K562 (cell line): ENCODE results near the gene ID1. TPM values are rescaled to one million over a fixed set of nuclear protein-coding genes. Genes with fewer than 3 reads are reported as not detected.

Experiments used
- EWSR1 ChIP-seq: fragments of 450-650 bp; IDR thresholded peaks from 2 replicates; pipeline ENCODE4 v1.6.1; 2018; ENCODE audit warnings: borderline replicate concordance, mild to moderate bottlenecking, low read depth, moderate library complexity; ENCODE audit not compliant: partially characterized antibody
- HMGN3 ChIP-seq: IDR thresholded peaks from 2 replicates; pipeline ENCODE4 v1.6.1; 2011; ENCODE audit warnings: borderline replicate concordance, low read depth, mild to moderate bottlenecking, mixed read lengths, low read length; ENCODE audit not compliant: insufficient read length; ENCODE audit errors: extremely low read depth
- IFI16 ChIP-seq: fragments of 250-450 bp; sonication (Bioruptor Pico); IDR thresholded peaks from 2 replicates; pipeline ENCODE4 v2.1.2; 2022; ENCODE audit warnings: mild to moderate bottlenecking, inconsistent platforms
- KAT2B ChIP-seq: IDR thresholded peaks from one replicate; pipeline ENCODE4 v1.6.1; 2012; ENCODE audit warnings: low read depth, mild to moderate bottlenecking, control low read depth, inconsistent platforms, low read length, moderate library complexity
- MYNN ChIP-seq, 2 experiments: sonication (generic); formaldehyde crosslinking in 1 of 2; IDR thresholded peaks; 2 replicates each; pipeline versions ENCODE4 v1.5.0 to v1.6.1; 2016 to 2020; ENCODE audit warnings: antibody characterized with exemption in 1 of 2, missing genetic modification reagents in 1 of 2
- NR2C2 ChIP-seq, 2 experiments: fragments of 200-800 bp in 1 of 2; sonication (Bioruptor generic) in 1 of 2; sonication (generic) in 1 of 2; formaldehyde crosslinking in 1 of 2; IDR thresholded peaks; 2 replicates each; pipeline versions ENCODE4 v1.6.1 to v1.8.0; 2016 to 2022; ENCODE audit warnings: mild to moderate bottlenecking in 1 of 2, missing compliant biosample characterization in 1 of 2, missing genetic modification characterization in 1 of 2, missing genetic modification reagents in 1 of 2
- PML ChIP-seq: IDR thresholded peaks from 2 replicates; pipeline ENCODE4 v1.6.1; 2012; ENCODE audit warnings: low read length, inconsistent platforms
- POU5F1 ChIP-seq: fragments of 150-350 bp; IDR thresholded peaks from 2 replicates; pipeline ENCODE4 v1.6.1; 2014; ENCODE audit warnings: borderline replicate concordance, low read length, low read depth, mild to moderate bottlenecking; ENCODE audit not compliant: partially characterized antibody
- REST ChIP-seq, 2 experiments: fragments of 450-650 bp; formaldehyde crosslinking in 1 of 2; IDR thresholded peaks; 2 replicates each; pipeline versions ENCODE4 v1.4.0 to v1.6.1; 2014 to 2020; ENCODE audit warnings: mild to moderate bottlenecking in 2 of 2, borderline replicate concordance in 1 of 2, low read depth in 1 of 2
- SRSF9 ChIP-seq: fragments of 200-400 bp; formaldehyde crosslinking; IDR thresholded peaks from 2 replicates; pipeline ENCODE4 v1.6.1; 2017; ENCODE audit warnings: low read depth, low read length, borderline replicate concordance
- STAT5B ChIP-seq: fragments of 250-450 bp; sonication (Bioruptor Pico); IDR thresholded peaks from 2 replicates; pipeline ENCODE4 v1.8.0; 2021; ENCODE audit warnings: mild to moderate bottlenecking, inconsistent platforms
- ZNF592 ChIP-seq: fragments of 450-650 bp; IDR thresholded peaks from 2 replicates; pipeline ENCODE4 v1.6.1; 2017; ENCODE audit warnings: antibody characterized with exemption, mild to moderate bottlenecking
- ZNF644 ChIP-seq: fragments of 200-800 bp; sonication (Bioruptor generic); IDR thresholded peaks from 2 replicates; pipeline ENCODE4 v1.6.1; 2016; ENCODE audit warnings: low read depth, missing genetic modification characterization, missing compliant biosample characterization
- polyA plus RNA-seq, 8 experiments: library from polyadenylated mRNA; depleted of rRNA in 4 of 8; stranded (reverse) in 5 of 8; unstranded in 3 of 8; fragments of >200 nt; fragmentation: Nextera tagmentation in 2 of 8; fragmentation: Illumina TruSeq in 1 of 8; extraction: Ambion mirVana in 2 of 8; extraction: Trizol in 1 of 8; gene quantifications; 2 replicates each; pipeline versions ENCODE4 v1.2.1 to v1.2.3, GENCODE V29; 2011 to 2014; ENCODE audit warnings: inconsistent platforms in 1 of 8, missing spikeins in 1 of 8
- total RNA-seq, 7 experiments: library from RNA; depleted of rRNA in 6 of 7; stranded (reverse); fragments of >200 nt in 6 of 7; fragmentation: Illumina TruSeq in 2 of 7; extraction: Trizol in 2 of 7; gene quantifications; 2 replicates each; pipeline versions ENCODE4 v1.2.1 to v1.2.3, GENCODE V29; 2011 to 2021; ENCODE audit warnings: low replicate concordance in 1 of 7

Gene ID1
- total and polyA plus RNA-seq, 9 of the 15 experiments (the other 6 are each of a cell fraction or from before 2014, with no cell fraction given), result 1.4 to 358 (median 65.0) TPM

- peak; percentile 76 for TF ChIP-seq REST (IDR thresholded peaks at IDR 0.05; ENCODE audit: borderline replicate concordance)
- TF ChIP-seq REST (CRISPR knock-in tag; IDR thresholded peaks at IDR 0.05; ENCODE audit: low read depth), result no peak
- peak; percentile 78 for TF ChIP-seq ZNF592
- TF ChIP-seq EWSR1, result no peak
- TF ChIP-seq STAT5B (CRISPR knock-in tag), result no peak
- TF ChIP-seq KAT2B, result no peak
- 0 out of 2 replicates have a peak, but pooled peaks have one; percentile 6 for TF ChIP-seq PML
- 0 out of 2 replicates have a peak, but pooled peaks have one; percentile 26 for TF ChIP-seq NR2C2 (CRISPR knock-in tag; IDR thresholded peaks at IDR 0.05)
- no peak for TF ChIP-seq NR2C2 (tag; IDR thresholded peaks at IDR 0.05)
- TF ChIP-seq MYNN (IDR thresholded peaks at IDR 0.05), result peak; percentile 49; the same call in 1 of the 2 replicates
- TF ChIP-seq MYNN (CRISPR knock-in tag; IDR thresholded peaks at IDR 0.05), result no peak
- no peak for TF ChIP-seq HMGN3
- TF ChIP-seq POU5F1, result no peak
- TF ChIP-seq ZNF644 (tag), result no peak
- no peak for TF ChIP-seq SRSF9
- TF ChIP-seq IFI16 (CRISPR knock-in tag), result no peak
Measured at GRCh38 chr20:31569163-31570020, 35.7 kb upstream of the ID1 start (continued).
